ENCODE data around the gene SLC7A7. TPM values are rescaled to one million over a fixed set of nuclear protein-coding genes. Genes with fewer than 3 reads are reported as not detected.

The SLC7A7 gene
- 9.1 and 12.7 TPM in 2 replicates for total RNA-seq

GRCh38 chr14:22814941-22815713 is at the start of gene SLC7A7:
Gene SLC7A7, minus strand, starts transcription at chr14:22815435. Its CDS starts 2,037 bp downstream, at chr14:22813398.

GRCh38 chr14:22836301-22837113 is 21.3 kb upstream of the SLC7A7 start, which contains the start of gene MMP14:
Gene MMP14, plus strand, starts transcription at chr14:22836585. Its CDS starts 233 bp downstream, at chr14:22836818.

GRCh38 chr14:22829661-22830442 is 14.6 kb upstream of the SLC7A7 start, which contains the start of gene MRPL52:
Gene MRPL52, plus strand, starts transcription at chr14:22829887. Its CDS starts 26 bp downstream, at chr14:22829913.

GRCh38 chr14:22766457-22767322 is 48.5 kb downstream of the SLC7A7 start, which contains the start of gene OXA1L:
Gene OXA1L, plus strand, starts transcription at chr14:22766688. Its CDS starts 14 bp downstream, at chr14:22766702.

Other genes starting within 250 kb of the SLC7A7 start
- gene DAD1, start 226.2 kb downstream of the SLC7A7 start, total RNA-seq: 485 and 559 TPM in 2 replicates
- gene ABHD4, start 217.1 kb downstream of the SLC7A7 start, total RNA-seq: 23.1 and 24.8 TPM in 2 replicates
- gene OR6J1, start 171.1 kb downstream of the SLC7A7 start, total RNA-seq: not detected in 2 replicates
- gene OXA1L, start 48.7 kb downstream of the SLC7A7 start, total RNA-seq: 87.8 and 132 TPM in 2 replicates
- 71.9 and 243 TPM in 2 replicates for gene MRPL52, start 14.5 kb upstream of the SLC7A7 start, total RNA-seq
- gene MMP14, start 21.1 kb upstream of the SLC7A7 start, total RNA-seq: 445 and 594 TPM in 2 replicates
- 97.6 and 109 TPM in 2 replicates for gene LRP10, start 56.3 kb upstream of the SLC7A7 start, total RNA-seq
- gene REM2, start 67.8 kb upstream of the SLC7A7 start, total RNA-seq: 0.32 and 0.39 TPM in 2 replicates
- 55.1 and 71.5 TPM in 2 replicates for gene RBM23, start 103.7 kb upstream of the SLC7A7 start, total RNA-seq
- gene PRMT5, start 113.9 kb upstream of the SLC7A7 start, total RNA-seq: 54.9 and 84.9 TPM in 2 replicates
- gene HAUS4, start 141.7 kb upstream of the SLC7A7 start, total RNA-seq: 52.2 and 55.6 TPM in 2 replicates
- gene AJUBA, start 167.1 kb upstream of the SLC7A7 start, total RNA-seq: 17.0 and 22.6 TPM in 2 replicates
- 9.8 and 13.2 TPM in 2 replicates for gene C14orf93, start 194.7 kb upstream of the SLC7A7 start, total RNA-seq
- gene PSMB5, start 219.5 kb upstream of the SLC7A7 start, total RNA-seq: 234 and 386 TPM in 2 replicates
- gene PSMB11, start 226.8 kb upstream of the SLC7A7 start, total RNA-seq: not detected in 2 replicates
- gene CDH24, start 242.1 kb upstream of the SLC7A7 start, total RNA-seq: 5.8 and 12.5 TPM in 2 replicates

All from epithelial cell of alveolus of lung (primary cell).